K562 (cell line): ENCODE results near the gene PLCL2. TPM values are rescaled to one million over a fixed set of nuclear protein-coding genes. Genes with fewer than 3 reads are reported as not detected.

Experiments used
- ATAC-seq: fragments of 200-7000 bp; cut with Tn5 transposase; 3 replicates; pipeline ENCODE4 v1.9.1; 2020; ENCODE audit warnings: moderate library complexity
- BruUV-seq: library from RNA; stranded (reverse); fragments of 400-500 nt; replicated peaks from 2 replicates; lab custom pipeline; 2021; lab: Mats Ljungman, UMichigan
- CTCF ChIA-PET: fragments of 300-600 bp; formaldehyde crosslinking; extraction: SDS; loops from one replicate; lab custom pipeline; 2021; ENCODE audit warnings: low intra/inter-chr PET ratio; lab: Yijun Ruan, JAX
- POLR2A ChIA-PET: fragments of 300-600, 350-650 bp; sonication (Branson Sonifier 250); formaldehyde crosslinking; extraction: SDS; loops from one replicate; lab custom pipeline; 2021; ENCODE audit warnings: antibody characterized with exemption, inconsistent platforms; lab: Yijun Ruan, JAX
- DNase-seq, 4 experiments: peaks; one replicate each; pipeline versions ENCODE4 v3.0.0 to v3.0.0-alpha.2; 2011 to 2018; ENCODE audit warnings: low spot score in 3 of 4, mixed read lengths in 3 of 4; ENCODE audit errors: extremely low read depth in 1 of 4
- FAIRE-seq: peaks from 2 replicates; lab custom pipeline; 2011; peaks lifted over from hg19 to GRCh38; lab: Jason Lieb, UNC
- H2AFZ ChIP-seq: 2 replicates; pipeline ENCODE4 v1.6.0; 2011; ENCODE audit warnings: low read depth, low read length, control low read depth, inconsistent platforms
- H3K27ac ChIP-seq: fragments of 200-600 bp; 3 replicates; pipeline ENCODE4 v1.8.0; 2011; ENCODE audit warnings: low read depth, mild to moderate bottlenecking, control low read depth, inconsistent platforms, low read length, moderate library complexity, mixed read lengths; ENCODE audit errors: extremely low read depth
- H3K27me3 ChIP-seq, 2 experiments: fragments of 300-600 bp in 1 of 2; 2 replicates in 1 of 2; 3 replicates in 1 of 2; pipeline versions ENCODE4 v1.6.0 to v1.8.0; 2011; ENCODE audit warnings: inconsistent platforms in 2 of 2, low read length in 2 of 2, mild to moderate bottlenecking in 1 of 2, mixed read lengths in 1 of 2, moderate library complexity in 1 of 2; ENCODE audit not compliant: control insufficient read depth in 2 of 2, insufficient read depth in 2 of 2
- H3K36me3 ChIP-seq: fragments of 300-600 bp; 3 replicates; pipeline ENCODE4 v1.8.0; 2011; ENCODE audit warnings: mild to moderate bottlenecking, low read length, inconsistent platforms; ENCODE audit not compliant: control insufficient read depth, insufficient read depth
- H3K4me1 ChIP-seq, 2 experiments: fragments of 200-600 bp in 1 of 2; replicated peaks in 1 of 2; 2 replicates in 1 of 2; 3 replicates in 1 of 2; pipeline versions ENCODE4 v1.5.1 to v1.8.0; 2011; ENCODE audit warnings: inconsistent platforms in 2 of 2, low read length in 2 of 2, mild to moderate bottlenecking in 1 of 2, mixed read lengths in 1 of 2, moderate library complexity in 1 of 2; ENCODE audit not compliant: control insufficient read depth in 2 of 2, insufficient read depth in 2 of 2
- H3K4me2 ChIP-seq: 2 replicates; pipeline ENCODE4 v1.6.1; 2011; ENCODE audit warnings: low read length, control low read depth, inconsistent platforms, mixed read lengths; ENCODE audit not compliant: insufficient read depth
- H3K4me3 ChIP-seq: fragments of 200-600 bp; sonication (generic), shearing (Covaris generic); 2 replicates; pipeline ENCODE4 v1.5.1; 2016; ENCODE audit warnings: control low read depth, inconsistent platforms
- H3K79me2 ChIP-seq: fragments of 200-600 bp; 3 replicates; pipeline ENCODE4 v1.8.0; 2011; ENCODE audit warnings: low read length, inconsistent platforms; ENCODE audit not compliant: control insufficient read depth, insufficient read depth
- H3K9ac ChIP-seq, 2 experiments: 2 replicates each; pipeline versions ENCODE4 v1.6.0 to v1.6.1; 2011; ENCODE audit warnings: low read depth in 2 of 2, low read length in 2 of 2, control low read depth in 1 of 2, inconsistent platforms in 1 of 2, mild to moderate bottlenecking in 1 of 2, mixed read lengths in 1 of 2; ENCODE audit not compliant: insufficient read depth in 1 of 2
- H3K9me1 ChIP-seq: one replicate; pipeline ENCODE4 v1.6.0; 2011; ENCODE audit warnings: inconsistent platforms, mild to moderate bottlenecking, low read length, moderate library complexity; ENCODE audit not compliant: control insufficient read depth, insufficient read depth
- H3K9me3 ChIP-seq: replicated peaks from 2 replicates; pipeline ENCODE4 v1.5.1; 2011; ENCODE audit warnings: low read depth, low read length, inconsistent platforms; ENCODE audit not compliant: control insufficient read depth, insufficient read depth
- H4K20me1 ChIP-seq: replicated peaks from 2 replicates; pipeline ENCODE4 v1.6.1; 2011; ENCODE audit warnings: low read length, inconsistent platforms, mixed read lengths; ENCODE audit not compliant: control insufficient read depth, insufficient read depth
- FUS ChIP-seq: fragments of 200-400 bp; formaldehyde crosslinking; optimal IDR thresholded peaks from 2 replicates; pipeline ENCODE3; 2017; ENCODE audit warnings: low read depth, low read length
- KAT2B ChIP-seq: IDR thresholded peaks from one replicate; pipeline ENCODE4 v1.6.1; 2012; ENCODE audit warnings: low read depth, mild to moderate bottlenecking, control low read depth, inconsistent platforms, low read length, moderate library complexity
- L3MBTL2 ChIP-seq: fragments of 450-650 bp; IDR thresholded peaks from 2 replicates; pipeline ENCODE4 v1.6.1; 2016; ENCODE audit warnings: mild to moderate bottlenecking, moderate library complexity
- NRF1 ChIP-seq, 2 experiments: fragments of 450-650 bp; IDR thresholded peaks in 1 of 2; conservative IDR thresholded peaks in 1 of 2; 2 replicates each; pipeline ENCODE4 v1.6.1; 2014; ENCODE audit warnings: mild to moderate bottlenecking in 2 of 2
- ZZZ3 ChIP-seq: fragments of 450-650 bp; IDR thresholded peaks from 2 replicates; pipeline ENCODE4 v1.6.1; 2016; ENCODE audit warnings: antibody characterized with exemption, mild to moderate bottlenecking, moderate library complexity
- WGBS: fragments of 100-300 bp; shearing (Covaris generic); methylation state at CpG from one replicate; pipeline ENCODE4 v1.1.6; 2016; ENCODE audit warnings: low coverage, mixed read lengths; ENCODE audit not compliant: insufficient coverage; ENCODE audit errors: missing lambda C conversion rate; 5-methylcytosine and 5-hydroxymethylcytosine counted together
- in situ Hi-C: fragments of 300-500 bp; cut with MboI; formaldehyde crosslinking; loops from 4 replicates; pipeline ENCODE4 v1.15.0; 2018; ENCODE audit warnings: inconsistent platforms, mixed read lengths
- intact Hi-C: fragments of 100-400 bp; cut with micrococcal nuclease; formaldehyde crosslinking; loops from 2 replicates; pipeline ENCODE4 v1.14.2; 2022
- polyA plus RNA-seq, 8 experiments: library from polyadenylated mRNA; depleted of rRNA in 4 of 8; stranded (reverse) in 5 of 8; unstranded in 3 of 8; fragments of >200 nt; fragmentation: Nextera tagmentation in 2 of 8; fragmentation: Illumina TruSeq in 1 of 8; extraction: Ambion mirVana in 2 of 8; extraction: Trizol in 1 of 8; gene quantifications; 2 replicates each; pipeline versions ENCODE4 v1.2.1 to v1.2.3, GENCODE V29; 2011 to 2014; ENCODE audit warnings: inconsistent platforms in 1 of 8, missing spikeins in 1 of 8
- total RNA-seq, 7 experiments: library from RNA; depleted of rRNA in 6 of 7; stranded (reverse); fragments of >200 nt in 6 of 7; fragmentation: Illumina TruSeq in 2 of 7; extraction: Trizol in 2 of 7; gene quantifications; 2 replicates each; pipeline versions ENCODE4 v1.2.1 to v1.2.3, GENCODE V29; 2011 to 2021; ENCODE audit warnings: low replicate concordance in 1 of 7

The PLCL2 gene
- total and polyA plus RNA-seq, 9 of the 15 experiments (the other 6 are each of a cell fraction or from before 2014, with no cell fraction given) = 0.03 to 0.18 (median 0.11) TPM; not detected in 2

DNA sequence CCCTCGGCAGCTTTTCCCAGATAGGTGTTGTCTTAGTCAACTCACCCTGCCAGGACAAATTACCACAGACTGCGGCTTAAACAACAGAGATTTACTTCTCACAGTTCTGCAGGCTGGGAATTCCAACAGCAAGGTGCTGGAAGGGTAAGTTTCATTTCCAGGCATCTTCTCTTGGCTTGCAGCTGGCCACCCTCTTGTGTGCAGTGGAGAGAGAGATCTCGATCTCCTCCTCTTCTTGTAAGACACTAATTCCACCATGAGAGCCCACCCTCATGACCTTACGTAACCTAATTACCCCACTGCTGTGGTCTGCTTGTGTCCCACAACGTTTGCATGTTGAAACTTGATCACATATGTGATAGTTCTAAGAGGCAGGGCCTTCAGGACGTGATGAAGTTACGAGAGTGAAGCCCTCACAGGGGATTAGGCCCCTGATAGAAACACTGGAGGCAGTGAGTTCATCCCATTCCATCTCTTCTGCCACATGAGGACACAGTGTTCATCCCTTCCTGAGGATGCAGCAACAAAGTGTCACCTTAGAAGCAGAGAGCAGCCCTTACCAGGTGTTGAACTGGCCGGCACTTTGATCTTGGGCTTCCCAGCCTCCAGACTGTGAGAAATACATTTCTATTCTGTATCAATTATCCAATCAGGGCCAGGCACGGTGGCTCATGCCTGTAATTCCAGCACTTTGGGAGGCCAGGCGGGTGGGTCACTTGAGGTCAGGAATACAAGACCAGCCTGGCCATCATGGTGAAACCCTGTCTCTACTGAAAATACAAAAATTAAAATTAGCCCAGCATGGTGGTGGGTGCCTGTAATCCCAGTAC lies 247.7 kb downstream of the PLCL2 start (continued):
- no peak for TF ChIP-seq L3MBTL2
- TF ChIP-seq FUS = no peak

DNA sequence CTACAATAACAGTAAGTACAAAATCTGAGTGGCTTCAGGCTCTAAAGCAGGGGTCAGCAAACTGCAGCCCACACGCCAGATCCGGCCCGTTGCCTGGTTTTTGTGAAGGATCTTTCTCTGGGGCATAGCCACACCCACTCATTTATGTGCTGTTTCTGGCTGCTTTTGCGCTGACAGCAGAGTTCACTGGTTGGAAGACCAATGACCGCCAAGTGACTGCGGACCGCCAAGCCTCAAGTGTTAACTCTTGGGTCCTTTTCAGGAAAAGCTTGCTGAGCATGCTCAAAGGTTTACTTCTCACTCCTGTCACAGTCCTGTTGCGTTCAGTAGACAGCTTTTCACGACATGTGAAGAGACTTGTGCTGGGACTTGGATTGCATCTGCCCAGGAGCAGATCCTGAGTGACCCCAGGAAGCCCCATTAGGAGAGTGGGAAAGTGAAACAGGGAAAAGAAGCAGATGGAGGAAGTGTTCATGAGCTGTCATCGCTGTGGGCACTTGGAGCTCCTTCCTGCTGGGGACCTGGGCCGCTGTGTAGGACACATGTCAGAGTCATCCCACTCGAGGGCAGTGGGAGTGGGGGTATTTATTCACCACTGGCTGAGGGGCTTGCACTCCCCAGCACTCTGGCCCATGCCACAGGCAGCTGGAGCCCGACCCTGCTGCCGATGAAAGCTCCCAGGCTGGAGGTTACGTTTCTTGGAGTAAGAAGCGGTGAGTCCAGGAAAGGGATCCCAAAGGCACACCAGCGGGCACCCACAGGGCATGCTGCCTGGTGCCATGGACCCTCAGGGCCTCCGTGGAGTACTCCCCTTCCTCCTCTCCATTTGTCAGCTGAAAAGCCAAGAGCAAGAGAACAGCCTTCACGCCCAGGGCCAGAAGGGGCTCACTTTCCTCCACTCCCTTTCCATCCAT lies 249.1 kb downstream of the PLCL2 start:
- ChIA-PET CTCF (no interaction called here), POLR2A (interaction anchor here (0.7 to 0.9 kb wide), 2 partner anchors 390 to 928 kb away, joined by 3 to 7 read pairs; no protein-coding TSS in a partner anchor)
- WGBS = under 1% methylated on average over 18 of the region's 19 CpGs
- peaks cover 11 to 56% of the 10 kb centered on the region in 2 experiments for H3K27me3 ChIP-seq
- no peaks in the 10 kb centered on the region for H3K9me1 ChIP-seq
- no peak overlapping the region for H3K4me3 ChIP-seq
- BruUV-seq = no TSS peak
- ATAC-seq (0 out of 3 replicates have a peak, but pooled peaks have one; percentile 28), FAIRE-seq (no peak), DNase-seq (no peak)
- no peak overlapping the region for H3K27ac ChIP-seq
- no peak overlapping the region; a peak in 1 of 4 replicates for H3K9ac ChIP-seq
- no peak for TF ChIP-seq KAT2B
- peak; percentile 41 to 56; a peak in 2 of 4 replicates for TF ChIP-seq NRF1 (conservative IDR thresholded peaks at IDR 0.05 in 1 of 2, IDR thresholded peaks at IDR 0.05 in 1 of 2)
- TF ChIP-seq ZZZ3 = no peak
- in situ Hi-C loops (no loop called here), intact Hi-C loops (no loop called here)
- H2AFZ ChIP-seq = 0 out of 2 replicates have a peak overlapping the region, but pooled peaks have one; percentile 14
- H3K36me3 ChIP-seq = no peaks in the 10 kb centered on the region
- H3K9me3 ChIP-seq = no peaks in the 10 kb centered on the region
- no peak overlapping the region; the same call in 1 of the 2 replicates for H3K4me2 ChIP-seq
- H4K20me1 ChIP-seq = no peaks in the 10 kb centered on the region
- no peaks in the 10 kb centered on the region for H3K79me2 ChIP-seq
- no peaks in the 10 kb centered on the region for H3K4me1 ChIP-seq
